B cell (primary cell): Measurements from ENCODE around the gene EFL1.

Source experiments
- EZH2 ChIP-seq: IDR thresholded peaks from 2 replicates; pipeline ENCODE4 v1.6.1; 2012; ENCODE audit warnings: borderline replicate concordance, low read depth, mild to moderate bottlenecking, moderate library complexity, low read length; ENCODE audit not compliant: insufficient read depth, poor library complexity, severe bottlenecking
- TF ChIP-seq, protein P1 (sequence below): fragments of 200-600 bp; IDR thresholded peaks from one replicate; pipeline ENCODE4 v1.8.0; 2022; ENCODE audit warnings: antibody characterized with exemption, mild to moderate bottlenecking

DNA sequence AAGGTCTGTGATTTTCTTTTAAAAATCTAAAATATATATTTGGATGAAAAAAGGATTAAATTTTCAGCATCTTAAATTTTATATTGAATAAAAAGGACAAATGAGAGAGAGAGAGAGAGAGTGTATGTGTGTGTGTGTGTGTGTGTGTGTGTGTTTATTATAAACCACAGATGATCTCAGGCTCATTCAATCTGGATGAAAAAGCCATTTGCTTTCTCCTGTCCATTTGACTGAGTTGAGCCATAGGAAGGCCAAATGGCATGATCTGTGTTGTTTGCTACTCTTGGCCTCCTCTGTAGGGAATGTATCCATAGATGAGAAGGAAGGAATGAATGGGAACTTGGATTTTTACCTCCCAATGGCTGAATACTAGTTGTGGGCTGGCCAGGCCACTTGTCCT lies 124.2 kb downstream of the EFL1 start:
- TF ChIP-seq, protein P1, sequence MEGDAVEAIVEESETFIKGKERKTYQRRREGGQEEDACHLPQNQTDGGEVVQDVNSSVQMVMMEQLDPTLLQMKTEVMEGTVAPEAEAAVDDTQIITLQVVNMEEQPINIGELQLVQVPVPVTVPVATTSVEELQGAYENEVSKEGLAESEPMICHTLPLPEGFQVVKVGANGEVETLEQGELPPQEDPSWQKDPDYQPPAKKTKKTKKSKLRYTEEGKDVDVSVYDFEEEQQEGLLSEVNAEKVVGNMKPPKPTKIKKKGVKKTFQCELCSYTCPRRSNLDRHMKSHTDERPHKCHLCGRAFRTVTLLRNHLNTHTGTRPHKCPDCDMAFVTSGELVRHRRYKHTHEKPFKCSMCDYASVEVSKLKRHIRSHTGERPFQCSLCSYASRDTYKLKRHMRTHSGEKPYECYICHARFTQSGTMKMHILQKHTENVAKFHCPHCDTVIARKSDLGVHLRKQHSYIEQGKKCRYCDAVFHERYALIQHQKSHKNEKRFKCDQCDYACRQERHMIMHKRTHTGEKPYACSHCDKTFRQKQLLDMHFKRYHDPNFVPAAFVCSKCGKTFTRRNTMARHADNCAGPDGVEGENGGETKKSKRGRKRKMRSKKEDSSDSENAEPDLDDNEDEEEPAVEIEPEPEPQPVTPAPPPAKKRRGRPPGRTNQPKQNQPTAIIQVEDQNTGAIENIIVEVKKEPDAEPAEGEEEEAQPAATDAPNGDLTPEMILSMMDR: no peak
- TF ChIP-seq EZH2: no peak
